Measurements from ENCODE around the gene RBM43. TPM values are rescaled to one million over a fixed set of nuclear protein-coding genes. Genes with fewer than 3 reads are reported as not detected.

Gene RBM43
- total RNA-seq, result 2.5 and 2.6 TPM in 2 replicates

DNA sequence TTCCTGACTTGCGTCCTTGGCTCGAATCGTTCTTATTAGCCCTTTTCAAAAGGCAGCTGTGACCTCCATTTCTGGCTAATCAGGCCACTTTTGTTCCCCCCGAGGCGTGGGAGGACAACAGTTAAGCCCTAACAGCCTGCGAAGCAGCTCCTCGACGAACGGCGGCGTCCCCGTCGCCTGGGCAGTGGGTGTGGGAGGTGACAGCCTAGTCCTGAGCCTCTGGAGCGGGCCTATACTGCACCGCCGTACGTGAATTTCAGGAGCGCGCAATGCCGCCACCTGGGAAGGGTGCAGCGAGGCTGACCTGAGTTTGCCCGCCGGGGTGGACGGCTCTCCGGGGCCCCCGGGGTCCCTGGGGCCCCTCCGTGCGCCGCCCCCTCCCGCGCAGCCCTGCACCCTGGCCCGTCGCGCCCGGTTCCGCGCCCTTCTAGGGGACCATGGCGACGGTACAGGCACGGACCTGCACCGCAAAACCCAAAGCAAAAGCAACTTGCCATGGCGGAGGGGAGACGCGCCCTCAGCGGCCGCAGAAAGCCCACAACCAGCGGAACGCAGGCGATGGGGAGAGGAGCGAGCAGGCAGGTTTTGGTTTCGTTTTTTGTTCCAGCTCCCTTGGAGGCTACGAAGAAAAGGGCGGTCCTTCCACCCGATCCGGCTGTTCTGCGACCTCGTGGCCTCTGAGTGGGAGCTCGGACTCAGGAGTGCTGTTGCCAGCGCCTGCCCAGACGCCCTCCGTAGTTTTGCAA lies at the start of gene RBM43:
TSS of gene RBM43 (minus strand) at position 633 of the 746 bp plus-strand sequence. CDS start at position 497, 136 bp downstream.

Other genes starting within 250 kb of the RBM43 start
- gene NMI, start 27.8 kb upstream of the RBM43 start, total RNA-seq, result 13.6 and 16.4 TPM in 2 replicates
- 0.13 TPM in 1 of 2 replicates, not detected in the other for gene TNFAIP6, start 95.7 kb upstream of the RBM43 start, total RNA-seq
- 18.9 and 44.9 TPM in 2 replicates for gene RIF1, start 148.0 kb upstream of the RBM43 start, total RNA-seq